ENCODE data around the gene TAF11L6.

- TF ChIP-seq, protein P1, sequence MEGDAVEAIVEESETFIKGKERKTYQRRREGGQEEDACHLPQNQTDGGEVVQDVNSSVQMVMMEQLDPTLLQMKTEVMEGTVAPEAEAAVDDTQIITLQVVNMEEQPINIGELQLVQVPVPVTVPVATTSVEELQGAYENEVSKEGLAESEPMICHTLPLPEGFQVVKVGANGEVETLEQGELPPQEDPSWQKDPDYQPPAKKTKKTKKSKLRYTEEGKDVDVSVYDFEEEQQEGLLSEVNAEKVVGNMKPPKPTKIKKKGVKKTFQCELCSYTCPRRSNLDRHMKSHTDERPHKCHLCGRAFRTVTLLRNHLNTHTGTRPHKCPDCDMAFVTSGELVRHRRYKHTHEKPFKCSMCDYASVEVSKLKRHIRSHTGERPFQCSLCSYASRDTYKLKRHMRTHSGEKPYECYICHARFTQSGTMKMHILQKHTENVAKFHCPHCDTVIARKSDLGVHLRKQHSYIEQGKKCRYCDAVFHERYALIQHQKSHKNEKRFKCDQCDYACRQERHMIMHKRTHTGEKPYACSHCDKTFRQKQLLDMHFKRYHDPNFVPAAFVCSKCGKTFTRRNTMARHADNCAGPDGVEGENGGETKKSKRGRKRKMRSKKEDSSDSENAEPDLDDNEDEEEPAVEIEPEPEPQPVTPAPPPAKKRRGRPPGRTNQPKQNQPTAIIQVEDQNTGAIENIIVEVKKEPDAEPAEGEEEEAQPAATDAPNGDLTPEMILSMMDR (conservative IDR thresholded peaks at IDR 0.05 in 1 of 2, IDR thresholded peaks at IDR 0.05 in 1 of 2; ENCODE audit: extremely low read depth in 1 of 2, insufficient read depth in 1 of 2, low read depth in 1 of 2, low read length in 2 of 2), result no peak
- TF ChIP-seq EZH2 (IDR thresholded peaks at IDR 0.05; ENCODE audit: borderline replicate concordance, low read length), result no peak
Observed at GRCh38 chr5:17511775-17512325, 16.6 kb upstream of the TAF11L6 start.

All from mammary epithelial cell (primary cell).